ENCODE data around the gene DIRAS2.

The DIRAS2 gene

GRCh38 chr9:90613502-90613901 lies 29.1 kb downstream of the DIRAS2 start:
- no peak for DNase-seq (ENCODE audit: low spot score)
- no peak overlapping the region for H3K27ac ChIP-seq
- no peak overlapping the region for H3K4me3 ChIP-seq
- no peak for TF ChIP-seq CTCF (IDR thresholded peaks at IDR 0.05)

- no peak for TF ChIP-seq CTCF (IDR thresholded peaks at IDR 0.05)
- Histone ChIP-seq H3K4me3 (no peak overlapping the region), H3K27ac (no peak overlapping the region)
- no peak for DNase-seq (ENCODE audit: low spot score)
Measured at GRCh38 chr9:90612957-90613356, 29.7 kb downstream of the DIRAS2 start.

- Histone ChIP-seq H3K27ac (no peak overlapping the region), H3K4me3 (no peak overlapping the region)
- TF ChIP-seq CTCF (IDR thresholded peaks at IDR 0.05): no peak
- no peak for DNase-seq (ENCODE audit: low spot score)
Measured at GRCh38 chr9:90611568-90611967, 31.1 kb downstream of the DIRAS2 start.

GRCh38 chr9:90611121-90611520 lies 31.5 kb downstream of the DIRAS2 start:
- DNase-seq (ENCODE audit: low spot score): no peak
- no peak overlapping the region for H3K27ac ChIP-seq
- H3K4me3 ChIP-seq: no peak overlapping the region
- no peak for TF ChIP-seq CTCF (IDR thresholded peaks at IDR 0.05)

GRCh38 chr9:90607701-90608516 lies 34.7 kb downstream of the DIRAS2 start:
- H3K4me3 ChIP-seq: no peak overlapping the region
- H3K27ac ChIP-seq: no peak overlapping the region
- TF ChIP-seq CTCF (IDR thresholded peaks at IDR 0.05): no peak
- no peak for DNase-seq (ENCODE audit: low spot score)

GRCh38 chr9:90600029-90600428 lies 42.6 kb downstream of the DIRAS2 start:
- H3K27ac ChIP-seq: no peak overlapping the region
- no peak overlapping the region for H3K4me3 ChIP-seq
- no peak for TF ChIP-seq CTCF (IDR thresholded peaks at IDR 0.05)
- DNase-seq (ENCODE audit: low spot score): no peak

GRCh38 chr9:90598191-90598590 lies 44.4 kb downstream of the DIRAS2 start:
- no peak overlapping the region for H3K27ac ChIP-seq
- no peak for DNase-seq (ENCODE audit: low spot score)
- TF ChIP-seq CTCF (IDR thresholded peaks at IDR 0.05): no peak
- H3K4me3 ChIP-seq: no peak overlapping the region
